Stimulated activated CD8-positive, alpha-beta memory T cell treated with anti-CD3 and anti-CD28 coated beads, Interleukin-7, amount 100 ng/mL, for 4 hours (primary cell): ENCODE results near the gene PCDHB4.
"Not testable (repeated sequence)": the region's sequence is repeated elsewhere in the genome, so short reads cannot be mapped to it uniquely, and the experiment has no call there.

ENCODE experiments used
- DNase-seq, 2 donors: peaks; one replicate each; pipeline ENCODE4 v3.0.0-alpha.2; 2020; ENCODE audit warnings: low read depth in 2 of 2

The PCDHB4 gene

GRCh38 chr5:141150224-141150992 lies 28.8 kb downstream of the PCDHB4 start:
- DNase-seq, result no peak

- DNase-seq, result no peak
Observed at GRCh38 chr5:141150993-141151325, 29.3 kb downstream of the PCDHB4 start.

- DNase-seq, result not testable (repeated sequence)
Observed at GRCh38 chr5:141151632-141152031, 30.0 kb downstream of the PCDHB4 start.

- not testable (repeated sequence) for DNase-seq
Observed at GRCh38 chr5:141152096-141152495, 30.5 kb downstream of the PCDHB4 start.

- DNase-seq, result no peak
Observed at GRCh38 chr5:141155540-141156374, 34.1 kb downstream of the PCDHB4 start.

GRCh38 chr5:141157356-141157755 lies 35.7 kb downstream of the PCDHB4 start:
- not testable (repeated sequence) for DNase-seq

GRCh38 chr5:141157901-141158300 lies 36.3 kb downstream of the PCDHB4 start:
- not testable (repeated sequence) for DNase-seq

GRCh38 chr5:141172381-141173204 lies 51.0 kb downstream of the PCDHB4 start, which contains the start of gene PCDHB7:
Gene PCDHB7, plus strand, starts transcription at chr5:141172644. Its CDS starts 192 bp downstream, at chr5:141172836.
- no peak for DNase-seq

- DNase-seq, result not testable (repeated sequence)
Observed at GRCh38 chr5:141174291-141175104, 52.9 kb downstream of the PCDHB4 start.
